ENCODE measurements around the gene SHTN1.

GRCh38 chr10:116868722-116869121, 136.3 kb downstream of the SHTN1 start:
- no peak for TF ChIP-seq RARB (CRISPR knock-in tag; IDR thresholded peaks at IDR 0.05)
- no peak for TF ChIP-seq POU6F1 (CRISPR knock-in tag; IDR thresholded peaks at IDR 0.05; ENCODE audit: borderline replicate concordance, low read depth)
- TF ChIP-seq PATZ1 (CRISPR knock-in tag; IDR thresholded peaks at IDR 0.05; ENCODE audit: borderline replicate concordance), result no peak
- no peak for TF ChIP-seq ESRRG (CRISPR knock-in tag; IDR thresholded peaks at IDR 0.05)
- no peak for TF ChIP-seq PPARA (CRISPR knock-in tag; IDR thresholded peaks at IDR 0.05; ENCODE audit: borderline replicate concordance)

Measured in SK-N-SH treated with all-trans-retinoic acid at 6 μM for 48 hours (cell line).